GM21737 (cell line): ENCODE data around the gene CSNK1D.
"Not testable (repeated sequence)": the region's sequence is repeated elsewhere in the genome, so short reads cannot be mapped to it uniquely, and the experiment has no call there.

Experiments used
- ATAC-seq: cut with Tn5 transposase; IDR thresholded peaks from one replicate; pipeline ENCODE4 v1.9.1; 2021; ENCODE audit warnings: mild to moderate bottlenecking, moderate library complexity; ENCODE audit not compliant: unreplicated experiment

CSNK1D gene

DNA sequence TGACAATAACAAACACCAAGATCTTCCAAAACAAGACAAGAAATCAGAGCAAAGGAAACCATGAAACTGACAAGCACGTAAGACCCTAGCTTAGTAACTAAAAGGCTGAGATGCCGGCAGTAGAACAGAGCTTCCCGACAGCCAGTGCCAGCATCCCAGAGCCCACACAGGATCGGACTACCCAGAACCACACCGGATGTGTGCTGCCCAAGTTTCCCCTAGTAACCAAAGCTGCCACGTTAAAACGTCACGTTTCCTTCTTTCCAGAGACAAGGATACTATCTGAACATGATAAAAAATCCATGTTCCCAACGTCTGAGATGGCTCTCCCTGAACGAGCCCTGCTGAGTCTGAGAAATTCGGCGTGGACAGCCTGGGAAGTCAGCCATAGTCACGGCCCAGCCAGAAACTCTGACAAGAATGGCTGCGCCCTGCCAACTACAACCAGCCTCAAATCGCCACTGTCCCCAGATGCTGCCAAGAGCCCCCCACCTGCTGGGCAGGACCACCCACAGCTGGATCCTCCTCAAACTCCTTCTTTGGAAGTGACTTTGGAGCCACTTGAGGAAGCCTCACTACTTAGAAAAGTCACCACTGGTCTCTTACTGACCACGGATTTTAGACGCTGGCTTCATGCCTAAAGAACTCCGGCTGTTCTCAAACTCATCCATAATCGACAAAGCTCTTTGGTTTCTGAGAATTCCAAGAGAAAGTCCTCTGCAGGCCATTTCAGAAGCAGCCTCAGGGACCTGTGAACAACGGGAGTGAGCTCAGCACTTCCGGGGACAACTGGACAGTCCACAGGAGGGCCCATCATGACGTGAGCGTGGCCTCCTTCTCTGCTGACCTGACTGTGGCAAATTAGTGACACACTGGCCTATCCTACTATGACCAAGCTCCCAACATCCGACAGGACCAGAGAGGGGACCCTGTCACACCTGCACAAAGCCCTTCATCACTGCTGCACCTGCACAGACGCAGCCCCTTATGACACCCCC is 77.5 kb downstream of the CSNK1D start:
- ATAC-seq: no peak

DNA sequence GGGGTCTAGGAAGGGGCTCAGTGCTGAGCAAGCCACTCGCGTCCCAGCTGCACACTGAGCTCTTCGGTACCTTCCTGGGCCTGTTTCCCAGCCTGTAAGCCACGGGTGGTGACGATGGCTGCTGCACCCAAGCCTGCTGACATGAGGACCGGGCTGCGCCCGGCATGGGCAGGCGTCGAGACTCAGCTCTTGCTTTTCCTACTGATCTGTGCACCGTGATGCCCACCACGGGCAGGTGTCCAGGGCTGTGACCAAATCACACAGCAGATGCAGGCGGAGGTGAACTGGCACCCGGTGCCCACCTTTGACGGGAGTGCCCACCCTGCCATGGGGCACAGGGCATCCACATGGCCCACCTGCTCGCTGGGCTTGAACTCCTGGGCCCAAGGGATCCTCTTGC is 78.7 kb downstream of the CSNK1D start:
- ATAC-seq: no peak

DNA sequence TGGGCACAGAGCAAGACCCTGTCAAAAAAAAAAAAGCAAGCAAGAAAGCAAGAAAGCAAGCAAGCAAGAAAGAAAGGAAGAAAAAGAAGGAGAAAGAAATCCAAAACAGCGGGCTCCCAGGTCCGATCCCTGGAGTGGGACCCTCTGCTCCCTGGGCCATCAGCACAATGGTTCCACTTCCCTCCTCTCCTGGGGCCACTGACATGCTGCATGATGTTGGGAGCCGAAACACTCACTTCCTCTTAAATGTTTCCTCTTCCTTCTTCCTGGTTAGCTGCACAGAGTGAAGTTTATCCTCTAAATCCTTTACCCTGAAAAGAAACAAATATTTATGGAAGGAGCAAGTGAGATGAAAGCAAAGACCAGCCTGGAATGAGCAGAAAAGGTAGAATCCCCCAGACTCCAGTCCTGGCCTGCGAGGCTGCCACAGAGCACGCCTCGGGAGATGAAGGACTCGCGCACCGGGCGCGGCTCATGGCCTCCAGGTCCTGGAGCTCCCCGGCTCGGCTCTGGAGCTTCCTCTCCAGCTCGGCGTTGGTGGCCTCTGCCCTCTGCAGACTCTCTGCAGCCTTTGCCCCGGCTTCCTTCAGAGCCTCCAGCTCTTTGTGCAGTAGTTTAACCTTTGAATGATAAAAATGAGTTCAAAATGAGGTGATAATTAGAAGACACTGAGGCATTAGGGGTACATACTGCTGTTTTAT is 79.8 kb downstream of the CSNK1D start:
- ATAC-seq: no peak

DNA sequence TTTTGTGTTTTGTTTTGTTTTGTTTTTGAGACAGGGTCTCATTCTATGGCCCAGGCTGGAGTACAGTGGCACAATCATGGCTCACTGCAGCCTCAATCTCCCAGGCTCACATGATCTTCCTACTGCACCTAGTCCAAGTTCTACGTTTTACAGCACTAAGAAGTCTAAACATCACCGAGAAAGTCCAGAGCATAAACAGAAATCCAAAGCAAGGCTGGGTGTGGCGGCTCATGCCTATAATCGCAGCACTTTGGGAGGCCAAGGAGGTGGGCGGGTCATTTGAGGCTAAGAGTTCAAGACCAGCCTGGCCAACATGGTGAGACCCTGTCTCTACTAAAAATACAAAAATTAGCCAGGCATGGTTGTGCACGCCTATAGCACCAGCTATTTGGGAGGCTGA is 80.5 kb downstream of the CSNK1D start:
- ATAC-seq: not testable (repeated sequence)
